SIG-M5 treated with dmso at 0.1 percent for 504 hours (cell line): ENCODE data around the gene SPAG16.
"Not testable (repeated sequence)": the region's sequence is repeated elsewhere in the genome, so short reads cannot be mapped to it uniquely, and the experiment has no call there.

Experiments
- DNase-seq: peaks from one replicate; lab custom pipeline; 2025; ENCODE audit not compliant: unreplicated experiment; lab: John Stamatoyannopoulos, UW

Gene SPAG16

GRCh38 chr2:213408426-213409070 is 124.3 kb downstream of the SPAG16 start:
- not testable (repeated sequence) for DNase-seq

GRCh38 chr2:213410687-213411086 is 126.4 kb downstream of the SPAG16 start:
- DNase-seq: not testable (repeated sequence)

GRCh38 chr2:213411582-213412289 is 127.5 kb downstream of the SPAG16 start:
- no peak for DNase-seq

GRCh38 chr2:213415093-213415492 is 130.8 kb downstream of the SPAG16 start:
- DNase-seq: no peak

- no peak for DNase-seq
Observed at GRCh38 chr2:213416832-213417231, 132.6 kb downstream of the SPAG16 start.

GRCh38 chr2:213419980-213420379 is 135.7 kb downstream of the SPAG16 start:
- no peak for DNase-seq

GRCh38 chr2:213420828-213421385 is 136.6 kb downstream of the SPAG16 start:
- no peak for DNase-seq

GRCh38 chr2:213422211-213422610 is 137.9 kb downstream of the SPAG16 start:
- no peak for DNase-seq

GRCh38 chr2:213425618-213426017 is 141.4 kb downstream of the SPAG16 start:
- no peak for DNase-seq

GRCh38 chr2:213429516-213429915 is 145.3 kb downstream of the SPAG16 start:
- no peak for DNase-seq

GRCh38 chr2:213443921-213444320 is 159.7 kb downstream of the SPAG16 start:
- no peak for DNase-seq

- DNase-seq: no peak
Observed at GRCh38 chr2:213451542-213452239, 167.4 kb downstream of the SPAG16 start.

- DNase-seq: no peak
Observed at GRCh38 chr2:213455316-213456008, 171.2 kb downstream of the SPAG16 start.

- DNase-seq: no peak
Observed at GRCh38 chr2:213475433-213475832, 191.2 kb downstream of the SPAG16 start.

GRCh38 chr2:213476641-213477040 is 192.4 kb downstream of the SPAG16 start:
- DNase-seq: no peak

- no peak for DNase-seq
Observed at GRCh38 chr2:213490087-213490486, 205.8 kb downstream of the SPAG16 start.

- no peak for DNase-seq
Observed at GRCh38 chr2:213491376-213491775, 207.1 kb downstream of the SPAG16 start.

GRCh38 chr2:213496226-213496625 is 212.0 kb downstream of the SPAG16 start:
- DNase-seq: no peak

GRCh38 chr2:213500881-213501280 is 216.6 kb downstream of the SPAG16 start:
- no peak for DNase-seq

GRCh38 chr2:213524164-213524563 is 239.9 kb downstream of the SPAG16 start:
- DNase-seq: no peak

- no peak for DNase-seq
Observed at GRCh38 chr2:213537579-213537978, 253.3 kb downstream of the SPAG16 start.
